K562 (cell line): ENCODE measurements around the gene MEGF9. TPM values are rescaled to one million over a fixed set of nuclear protein-coding genes. Genes with fewer than 3 reads are reported as not detected.

Source experiments
- ATAC-seq: fragments of 200-7000 bp; cut with Tn5 transposase; 3 replicates; pipeline ENCODE4 v1.9.1; 2020; ENCODE audit warnings: moderate library complexity
- BruUV-seq: library from RNA; stranded (reverse); fragments of 400-500 nt; replicated peaks from 2 replicates; lab custom pipeline; 2021; lab: Mats Ljungman, UMichigan
- CTCF ChIA-PET: fragments of 300-600 bp; formaldehyde crosslinking; extraction: SDS; loops from one replicate; lab custom pipeline; 2021; ENCODE audit warnings: low intra/inter-chr PET ratio; lab: Yijun Ruan, JAX
- POLR2A ChIA-PET: fragments of 300-600, 350-650 bp; sonication (Branson Sonifier 250); formaldehyde crosslinking; extraction: SDS; loops from one replicate; lab custom pipeline; 2021; ENCODE audit warnings: antibody characterized with exemption, inconsistent platforms; lab: Yijun Ruan, JAX
- DNase-seq, 4 experiments: peaks; one replicate each; pipeline versions ENCODE4 v3.0.0 to v3.0.0-alpha.2; 2011 to 2018; ENCODE audit warnings: low spot score in 3 of 4, mixed read lengths in 3 of 4; ENCODE audit errors: extremely low read depth in 1 of 4
- FAIRE-seq: peaks from 2 replicates; lab custom pipeline; 2011; peaks lifted over from hg19 to GRCh38; lab: Jason Lieb, UNC
- H2AFZ ChIP-seq: 2 replicates; pipeline ENCODE4 v1.6.0; 2011; ENCODE audit warnings: low read depth, low read length, control low read depth, inconsistent platforms
- H3K27ac ChIP-seq: fragments of 200-600 bp; 3 replicates; pipeline ENCODE4 v1.8.0; 2011; ENCODE audit warnings: low read depth, mild to moderate bottlenecking, control low read depth, inconsistent platforms, low read length, moderate library complexity, mixed read lengths; ENCODE audit errors: extremely low read depth
- H3K27me3 ChIP-seq, 2 experiments: fragments of 300-600 bp in 1 of 2; 2 replicates in 1 of 2; 3 replicates in 1 of 2; pipeline versions ENCODE4 v1.6.0 to v1.8.0; 2011; ENCODE audit warnings: inconsistent platforms in 2 of 2, low read length in 2 of 2, mild to moderate bottlenecking in 1 of 2, mixed read lengths in 1 of 2, moderate library complexity in 1 of 2; ENCODE audit not compliant: control insufficient read depth in 2 of 2, insufficient read depth in 2 of 2
- H3K36me3 ChIP-seq: fragments of 300-600 bp; 3 replicates; pipeline ENCODE4 v1.8.0; 2011; ENCODE audit warnings: mild to moderate bottlenecking, low read length, inconsistent platforms; ENCODE audit not compliant: control insufficient read depth, insufficient read depth
- H3K4me1 ChIP-seq, 2 experiments: fragments of 200-600 bp in 1 of 2; replicated peaks in 1 of 2; 2 replicates in 1 of 2; 3 replicates in 1 of 2; pipeline versions ENCODE4 v1.5.1 to v1.8.0; 2011; ENCODE audit warnings: inconsistent platforms in 2 of 2, low read length in 2 of 2, mild to moderate bottlenecking in 1 of 2, mixed read lengths in 1 of 2, moderate library complexity in 1 of 2; ENCODE audit not compliant: control insufficient read depth in 2 of 2, insufficient read depth in 2 of 2
- H3K4me2 ChIP-seq: 2 replicates; pipeline ENCODE4 v1.6.1; 2011; ENCODE audit warnings: low read length, control low read depth, inconsistent platforms, mixed read lengths; ENCODE audit not compliant: insufficient read depth
- H3K4me3 ChIP-seq: fragments of 200-600 bp; sonication (generic), shearing (Covaris generic); 2 replicates; pipeline ENCODE4 v1.5.1; 2016; ENCODE audit warnings: control low read depth, inconsistent platforms
- H3K79me2 ChIP-seq: fragments of 200-600 bp; 3 replicates; pipeline ENCODE4 v1.8.0; 2011; ENCODE audit warnings: low read length, inconsistent platforms; ENCODE audit not compliant: control insufficient read depth, insufficient read depth
- H3K9ac ChIP-seq, 2 experiments: 2 replicates each; pipeline versions ENCODE4 v1.6.0 to v1.6.1; 2011; ENCODE audit warnings: low read depth in 2 of 2, low read length in 2 of 2, control low read depth in 1 of 2, inconsistent platforms in 1 of 2, mild to moderate bottlenecking in 1 of 2, mixed read lengths in 1 of 2; ENCODE audit not compliant: insufficient read depth in 1 of 2
- H3K9me1 ChIP-seq: one replicate; pipeline ENCODE4 v1.6.0; 2011; ENCODE audit warnings: inconsistent platforms, mild to moderate bottlenecking, low read length, moderate library complexity; ENCODE audit not compliant: control insufficient read depth, insufficient read depth
- H3K9me3 ChIP-seq: replicated peaks from 2 replicates; pipeline ENCODE4 v1.5.1; 2011; ENCODE audit warnings: low read depth, low read length, inconsistent platforms; ENCODE audit not compliant: control insufficient read depth, insufficient read depth
- H4K20me1 ChIP-seq: replicated peaks from 2 replicates; pipeline ENCODE4 v1.6.1; 2011; ENCODE audit warnings: low read length, inconsistent platforms, mixed read lengths; ENCODE audit not compliant: control insufficient read depth, insufficient read depth
- BRCA1 ChIP-seq, 2 experiments: fragments of 450-650 bp in 1 of 2; sonication (generic) in 1 of 2; formaldehyde crosslinking in 1 of 2; IDR thresholded peaks; 2 replicates each; pipeline versions ENCODE4 v1.5.0 to v1.6.1; 2017 to 2020; ENCODE audit warnings: mild to moderate bottlenecking in 1 of 2, missing genetic modification reagents in 1 of 2
- BRF2 ChIP-seq: IDR thresholded peaks from 3 replicates; pipeline ENCODE4 v1.6.1; 2011; ENCODE audit warnings: borderline replicate concordance, mild to moderate bottlenecking; ENCODE audit not compliant: insufficient read length, insufficient read depth
- CBX5 ChIP-seq: IDR thresholded peaks from 2 replicates; pipeline ENCODE4 v1.6.1; 2014; ENCODE audit warnings: low read depth, borderline replicate concordance
- CHAMP1 ChIP-seq: fragments of 450-650 bp; IDR thresholded peaks from 2 replicates; pipeline ENCODE4 v1.6.1; 2016; ENCODE audit warnings: mild to moderate bottlenecking
- DNMT1 ChIP-seq: fragments of 450-650 bp; IDR thresholded peaks from 2 replicates; pipeline ENCODE4 v1.6.1; 2016; ENCODE audit warnings: antibody characterized with exemption, mild to moderate bottlenecking
- PRDM10 ChIP-seq: fragments of 450-650 bp; IDR thresholded peaks from 2 replicates; pipeline ENCODE4 v1.6.1; 2018; ENCODE audit not compliant: partially characterized antibody
- RFX7 ChIP-seq: fragments of 250-450 bp; sonication (Bioruptor Pico); IDR thresholded peaks from 2 replicates; pipeline ENCODE4 v1.5.1; 2021; ENCODE audit warnings: mild to moderate bottlenecking
- SOX6 ChIP-seq: fragments of 450-650 bp; IDR thresholded peaks from 2 replicates; pipeline ENCODE4 v1.6.1; 2014; ENCODE audit warnings: mild to moderate bottlenecking
- TEAD1 ChIP-seq, 2 experiments: fragments of 450-650 bp in 1 of 2; sonication (generic) in 1 of 2; formaldehyde crosslinking; IDR thresholded peaks; 2 replicates each; pipeline versions ENCODE4 v1.4.0 to v1.8.0; 2020 to 2022; ENCODE audit warnings: mild to moderate bottlenecking in 2 of 2, missing genetic modification reagents in 1 of 2
- TFAP4 ChIP-seq: sonication (generic); formaldehyde crosslinking; IDR thresholded peaks from 2 replicates; pipeline ENCODE4 v1.8.0; 2022; ENCODE audit warnings: missing genetic modification reagents, mild to moderate bottlenecking, moderate library complexity, borderline replicate concordance
- ZEB2 ChIP-seq: fragments of 450-650 bp; IDR thresholded peaks from 2 replicates; pipeline ENCODE4 v1.6.1; 2016
- ZNF146 ChIP-seq: IDR thresholded peaks from one replicate; pipeline ENCODE4 v1.6.1; 2018; ENCODE audit warnings: missing compliant biosample characterization; ENCODE audit not compliant: unreplicated experiment
- ZNF3 ChIP-seq: fragments of 250-450 bp; sonication (Bioruptor Pico); IDR thresholded peaks from 2 replicates; pipeline ENCODE4 v1.5.0; 2021; ENCODE audit warnings: mild to moderate bottlenecking, moderate library complexity
- WGBS: fragments of 100-300 bp; shearing (Covaris generic); methylation state at CpG from one replicate; pipeline ENCODE4 v1.1.6; 2016; ENCODE audit warnings: low coverage, mixed read lengths; ENCODE audit not compliant: insufficient coverage; ENCODE audit errors: missing lambda C conversion rate; 5-methylcytosine and 5-hydroxymethylcytosine counted together
- in situ Hi-C: fragments of 300-500 bp; cut with MboI; formaldehyde crosslinking; loops from 4 replicates; pipeline ENCODE4 v1.15.0; 2018; ENCODE audit warnings: inconsistent platforms, mixed read lengths
- intact Hi-C: fragments of 100-400 bp; cut with micrococcal nuclease; formaldehyde crosslinking; loops from 2 replicates; pipeline ENCODE4 v1.14.2; 2022
- polyA plus RNA-seq, 8 experiments: library from polyadenylated mRNA; depleted of rRNA in 4 of 8; stranded (reverse) in 5 of 8; unstranded in 3 of 8; fragments of >200 nt; fragmentation: Nextera tagmentation in 2 of 8; fragmentation: Illumina TruSeq in 1 of 8; extraction: Ambion mirVana in 2 of 8; extraction: Trizol in 1 of 8; gene quantifications; 2 replicates each; pipeline versions ENCODE4 v1.2.1 to v1.2.3, GENCODE V29; 2011 to 2014; ENCODE audit warnings: inconsistent platforms in 1 of 8, missing spikeins in 1 of 8
- total RNA-seq, 7 experiments: library from RNA; depleted of rRNA in 6 of 7; stranded (reverse); fragments of >200 nt in 6 of 7; fragmentation: Illumina TruSeq in 2 of 7; extraction: Trizol in 2 of 7; gene quantifications; 2 replicates each; pipeline versions ENCODE4 v1.2.1 to v1.2.3, GENCODE V29; 2011 to 2021; ENCODE audit warnings: low replicate concordance in 1 of 7

The MEGF9 gene
- total and polyA plus RNA-seq, 9 of the 15 experiments (the other 6 are each of a cell fraction or from before 2014, with no cell fraction given), result 2.1 to 6.2 (median 3.8) TPM

GRCh38 chr9:120593250-120593954, 120.9 kb downstream of the MEGF9 start:
- no peaks in the 10 kb centered on the region for H3K9me1 ChIP-seq
- ATAC-seq, result no peak
- WGBS, result 57% methylated on average over 5 of the region's 5 CpGs
- no peak overlapping the region for H3K4me2 ChIP-seq
- in situ Hi-C loops, result no loop called here
- no peaks in the 10 kb centered on the region for H3K36me3 ChIP-seq
- BruUV-seq, result no TSS peak
- H3K9me3 ChIP-seq, result no peaks in the 10 kb centered on the region
- no peaks in the 10 kb centered on the region for H4K20me1 ChIP-seq
- no peak for FAIRE-seq
- no peak overlapping the region for H3K4me3 ChIP-seq
- H3K9ac ChIP-seq, result no peak overlapping the region
- intact Hi-C loops, result no loop called here
- no peaks in the 10 kb centered on the region for H3K27me3 ChIP-seq
- CTCF ChIA-PET, result no interaction called here
- no peaks in the 10 kb centered on the region for H3K79me2 ChIP-seq
- no peaks in the 10 kb centered on the region; a peak in 1 of 5 replicates for H3K4me1 ChIP-seq
- POLR2A ChIA-PET, result interaction anchor here (1.2 kb wide), 1 partner anchor 13 kb away, joined by 4 read pairs; no protein-coding TSS in a partner anchor
- no peak overlapping the region for H2AFZ ChIP-seq
- DNase-seq, result no peak
- H3K27ac ChIP-seq, result no peak overlapping the region
- TF ChIP-seq TFAP4 (CRISPR knock-in tag) (no peak), BRCA1 (IDR thresholded peaks at IDR 0.05) (no peak), BRCA1 (CRISPR knock-in tag; IDR thresholded peaks at IDR 0.05) (no peak), SOX6 (no peak), CHAMP1 (no peak), BRF2 (no peak), ZNF3 (CRISPR knock-in tag) (no peak), DNMT1 (no peak), RFX7 (CRISPR knock-in tag) (no peak), CBX5 (no peak), ZNF146 (CRISPR knock-in tag) (no peak), ZEB2 (no peak), PRDM10 (no peak), TEAD1 (CRISPR knock-in tag; IDR thresholded peaks at IDR 0.05) (no peak)
